Measurements from ENCODE around the gene USP15.

USP15 gene

DNA sequence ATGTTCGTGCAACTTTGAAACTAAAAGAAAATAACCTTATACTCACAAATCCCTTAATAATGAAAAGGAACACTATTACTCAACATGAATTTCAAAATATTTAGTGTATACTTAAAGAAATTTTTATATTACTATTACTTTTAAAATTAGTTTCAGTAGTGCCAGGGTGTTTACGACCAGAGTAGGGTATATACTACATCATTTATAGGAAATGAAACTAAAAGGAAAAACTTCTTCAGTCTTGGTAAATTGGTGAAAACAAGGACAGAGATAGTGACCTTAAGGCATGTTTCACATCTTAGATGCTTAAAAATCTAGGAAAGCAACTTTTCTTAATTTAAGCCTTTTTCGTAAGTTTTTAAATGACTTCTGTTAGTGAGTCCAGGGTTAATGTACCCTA lies 4.5 kb downstream of the USP15 start:
- DNase-seq (ENCODE audit: low spot score) = no peak
- TF ChIP-seq, protein P1, sequence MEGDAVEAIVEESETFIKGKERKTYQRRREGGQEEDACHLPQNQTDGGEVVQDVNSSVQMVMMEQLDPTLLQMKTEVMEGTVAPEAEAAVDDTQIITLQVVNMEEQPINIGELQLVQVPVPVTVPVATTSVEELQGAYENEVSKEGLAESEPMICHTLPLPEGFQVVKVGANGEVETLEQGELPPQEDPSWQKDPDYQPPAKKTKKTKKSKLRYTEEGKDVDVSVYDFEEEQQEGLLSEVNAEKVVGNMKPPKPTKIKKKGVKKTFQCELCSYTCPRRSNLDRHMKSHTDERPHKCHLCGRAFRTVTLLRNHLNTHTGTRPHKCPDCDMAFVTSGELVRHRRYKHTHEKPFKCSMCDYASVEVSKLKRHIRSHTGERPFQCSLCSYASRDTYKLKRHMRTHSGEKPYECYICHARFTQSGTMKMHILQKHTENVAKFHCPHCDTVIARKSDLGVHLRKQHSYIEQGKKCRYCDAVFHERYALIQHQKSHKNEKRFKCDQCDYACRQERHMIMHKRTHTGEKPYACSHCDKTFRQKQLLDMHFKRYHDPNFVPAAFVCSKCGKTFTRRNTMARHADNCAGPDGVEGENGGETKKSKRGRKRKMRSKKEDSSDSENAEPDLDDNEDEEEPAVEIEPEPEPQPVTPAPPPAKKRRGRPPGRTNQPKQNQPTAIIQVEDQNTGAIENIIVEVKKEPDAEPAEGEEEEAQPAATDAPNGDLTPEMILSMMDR (IDR thresholded peaks at IDR 0.05; ENCODE audit: extremely low read depth, missing control alignments) = no peak

DNA sequence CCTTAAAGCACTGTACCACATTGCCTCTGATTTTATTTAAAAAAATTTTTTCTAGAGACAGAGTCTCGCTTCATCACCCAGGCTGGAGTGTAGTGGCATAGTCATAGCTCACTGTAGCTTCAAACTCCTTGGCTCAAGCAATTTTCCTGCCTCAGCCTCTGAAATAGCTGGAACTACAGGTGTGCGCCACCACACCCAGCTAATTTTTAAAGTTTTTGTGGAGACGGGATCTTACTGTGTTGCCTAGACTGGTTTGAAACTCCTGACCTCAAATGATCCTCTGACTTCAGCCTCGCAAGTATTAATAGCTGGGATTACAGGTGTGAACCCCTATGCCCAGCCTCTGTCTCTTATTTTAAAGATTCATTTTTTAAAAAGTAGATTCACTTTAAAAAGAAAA lies 5.3 kb downstream of the USP15 start:
- no peak for DNase-seq (ENCODE audit: low spot score)
- TF ChIP-seq, protein P1 (IDR thresholded peaks at IDR 0.05; ENCODE audit: extremely low read depth, missing control alignments) = no peak

DNA sequence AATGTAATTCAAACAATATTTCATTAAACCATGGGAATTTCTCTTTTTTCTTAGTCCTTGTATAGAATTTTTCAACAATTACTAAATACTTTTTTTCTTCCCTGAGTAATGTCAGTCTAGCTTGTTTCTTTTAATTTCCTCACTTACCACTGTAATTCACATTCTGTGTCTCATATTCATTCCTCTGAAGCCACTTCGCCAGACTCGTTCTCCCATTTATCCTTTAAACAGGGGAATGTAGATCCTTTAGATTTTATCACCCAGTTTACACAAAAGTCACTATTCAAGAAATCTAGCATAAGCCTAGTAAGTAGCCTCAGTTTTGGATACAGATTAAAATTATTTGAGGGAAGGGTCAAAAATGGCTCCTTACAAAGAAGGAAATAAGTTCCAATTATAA lies 6.8 kb downstream of the USP15 start:
- no peak for DNase-seq (ENCODE audit: low spot score)
- TF ChIP-seq, protein P1 (IDR thresholded peaks at IDR 0.05; ENCODE audit: extremely low read depth, missing control alignments) = no peak

DNA sequence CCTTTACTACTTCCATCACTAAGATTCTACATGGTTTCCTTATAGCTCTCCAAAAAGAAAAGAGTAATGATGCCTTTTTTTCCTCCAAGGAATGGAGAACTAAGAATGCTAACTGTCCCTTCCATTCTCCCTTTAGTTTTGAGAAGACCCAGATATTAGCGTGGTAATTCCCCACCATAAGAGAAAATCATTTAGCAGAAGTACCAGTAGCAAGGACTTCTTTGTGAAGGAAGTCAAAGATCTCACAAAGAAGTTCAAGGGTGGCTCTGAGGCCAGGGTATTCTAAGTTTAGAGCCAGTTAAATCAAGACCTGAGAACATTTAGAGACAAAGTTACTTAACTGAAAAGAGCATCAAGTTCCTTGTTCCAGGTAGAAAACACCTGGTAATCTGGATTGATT lies 7.3 kb downstream of the USP15 start:
- TF ChIP-seq, protein P1 (IDR thresholded peaks at IDR 0.05; ENCODE audit: extremely low read depth, missing control alignments) = no peak
- peak; percentile 7 for DNase-seq (ENCODE audit: low spot score)

DNA sequence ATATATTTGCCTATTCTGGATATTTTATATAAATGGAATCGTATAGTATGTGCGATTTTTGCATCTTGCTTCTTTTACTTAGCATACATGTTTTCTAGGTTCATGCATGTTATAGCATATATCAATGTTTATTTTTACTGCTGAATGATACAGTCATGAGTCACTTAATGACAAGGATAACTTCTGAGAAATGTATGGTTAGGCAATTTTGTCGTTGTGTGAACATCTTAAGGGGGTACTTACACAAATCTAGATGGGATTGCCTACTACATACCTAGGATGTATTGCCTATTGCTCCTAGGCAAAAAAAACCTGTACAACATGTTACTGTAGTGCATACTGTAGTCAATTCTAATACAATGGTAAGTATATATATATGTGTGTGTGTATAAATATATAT lies 8.8 kb downstream of the USP15 start:
- TF ChIP-seq, protein P1 (IDR thresholded peaks at IDR 0.05; ENCODE audit: extremely low read depth, missing control alignments) = no peak
- no peak for DNase-seq (ENCODE audit: low spot score)

DNA sequence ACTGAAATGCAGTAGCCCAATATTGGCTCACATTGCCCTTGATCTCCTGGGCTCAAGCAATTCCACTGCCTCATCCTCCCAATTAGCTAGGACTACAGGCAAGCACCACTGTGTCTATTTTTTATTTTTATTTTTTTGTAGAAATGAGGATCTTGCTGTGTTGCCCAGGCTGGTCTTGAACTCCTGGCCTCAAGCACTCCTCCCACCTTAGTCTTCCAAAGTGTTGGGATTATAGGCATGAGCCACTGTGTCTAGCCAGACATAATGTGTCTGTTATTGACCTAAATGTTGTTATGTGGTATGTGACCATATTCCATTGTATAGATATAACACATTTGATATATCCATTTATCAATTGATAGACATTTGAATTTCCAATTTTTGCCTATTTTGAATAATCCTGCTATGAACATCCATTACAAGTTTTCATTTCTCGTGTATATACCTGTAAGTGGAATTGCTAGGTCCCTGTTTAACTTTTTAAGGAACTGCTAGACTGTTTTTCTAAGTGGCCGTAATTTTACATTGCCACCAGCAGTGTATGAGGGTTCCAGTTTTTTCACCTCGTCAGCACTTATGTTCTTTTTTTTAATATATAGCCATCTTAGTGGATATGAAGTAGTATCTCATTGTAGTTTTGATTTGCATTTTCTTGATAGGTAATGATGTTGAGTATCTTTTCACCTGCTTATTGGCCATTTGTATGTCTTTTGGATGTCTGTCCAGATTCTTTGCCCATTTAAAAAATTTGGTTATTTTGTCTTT lies 9.4 kb downstream of the USP15 start:
- DNase-seq (ENCODE audit: low spot score) = no peak
- TF ChIP-seq, protein P1 (IDR thresholded peaks at IDR 0.05; ENCODE audit: extremely low read depth, missing control alignments) = no peak

DNA sequence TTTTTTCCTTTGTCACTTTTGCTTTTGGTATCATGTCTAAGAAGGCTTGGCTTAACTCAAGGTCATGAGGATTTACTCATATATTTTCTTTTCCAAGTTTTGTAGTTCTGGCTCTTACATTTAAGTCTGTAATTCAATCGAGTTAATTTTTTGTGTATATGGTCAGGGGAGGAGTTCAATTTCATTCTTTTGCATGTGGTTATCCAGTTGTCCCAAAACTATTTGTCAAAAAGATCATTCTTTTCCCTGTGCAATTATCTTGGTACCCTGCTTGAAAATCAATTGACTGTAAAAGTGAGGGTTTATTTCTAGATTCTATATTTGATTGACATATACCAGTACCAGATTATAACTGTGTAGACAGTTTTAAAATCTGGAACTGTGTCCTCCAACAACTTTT lies 10.2 kb downstream of the USP15 start:
- TF ChIP-seq, protein P1 (IDR thresholded peaks at IDR 0.05; ENCODE audit: extremely low read depth, missing control alignments) = no peak
- no peak for DNase-seq (ENCODE audit: low spot score)

Measured in GM20000 (cell line).